ENCODE measurements around the gene C17orf113. TPM values are rescaled to one million over a fixed set of nuclear protein-coding genes. Genes with fewer than 3 reads are reported as not detected.

Gene C17orf113
- total and polyA plus RNA-seq, 12 donors: 0.14 to 1.1 (median 0.60) TPM

- peak overlapping the region in 2 of 5 donors; percentile 8 to 56 for H3K27ac ChIP-seq
- intact Hi-C loops (cut with DNase I): no loop called here
- TF ChIP-seq CTCF (IDR thresholded peaks at IDR 0.05) (no peak), POLR2A (IDR thresholded peaks at IDR 0.05) (no peak)
- H3K27me3 ChIP-seq: no peaks in the 10 kb centered on the region
- no peak for DNase-seq
- no peak overlapping the region for H3K4me3 ChIP-seq
- H3K4me1 ChIP-seq (replicated peaks in 1 of 2): peaks cover 0 to 35% of the 10 kb centered on the region in 2 donors
- 75 to 87% (median 85%) methylated on average over 3 of the region's 3 CpGs for WGBS, 4 donors
- peaks cover 0 to 62% of the 10 kb centered on the region in 2 donors for H3K36me3 ChIP-seq (replicated peaks in 1 of 2)
- no peaks in the 10 kb centered on the region for H3K9me3 ChIP-seq (replicated peaks in 1 of 3)
Measured at GRCh38 chr17:42000413-42001133, 49.8 kb downstream of the C17orf113 start.

DNA sequence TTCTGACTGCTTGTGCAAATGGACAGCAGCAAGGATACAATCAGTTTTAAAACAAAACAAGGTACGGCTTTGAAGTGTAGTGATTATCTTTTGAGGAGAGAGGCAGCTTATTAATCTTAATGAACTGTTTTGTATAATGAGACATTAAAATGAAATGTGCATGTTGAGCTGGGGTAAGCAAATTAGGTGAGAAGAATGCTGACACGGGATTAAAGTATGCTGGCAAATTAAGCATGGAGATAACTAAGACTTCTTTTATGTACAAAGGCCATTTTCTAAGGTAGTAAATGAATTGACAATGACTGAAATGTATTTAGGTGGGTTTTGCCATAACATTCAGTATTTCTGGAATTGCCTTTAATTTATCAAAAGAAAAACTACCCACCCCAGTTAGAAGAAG is 51.9 kb downstream of the C17orf113 start:
- DNase-seq: no peak
- Histone ChIP-seq H3K4me1 (replicated peaks in 1 of 2) (peaks cover 0 to 21% of the 10 kb centered on the region in 2 donors), H3K27me3 (no peaks in the 10 kb centered on the region), H3K36me3 (replicated peaks in 1 of 2) (peaks cover 0 to 81% of the 10 kb centered on the region in 2 donors), H3K9me3 (replicated peaks in 1 of 3) (no peaks in the 10 kb centered on the region), H3K4me3 (no peak overlapping the region), H3K27ac (no peak overlapping the region)
- no peak for TF ChIP-seq CTCF (IDR thresholded peaks at IDR 0.05)
- WGBS, 4 donors: 39 to 67% (median 46%) methylated on average over 2 of the region's 2 CpGs
- intact Hi-C loops (cut with DNase I): no loop called here

- Histone ChIP-seq H3K4me3 (no peak overlapping the region), H3K27me3 (no peaks in the 10 kb centered on the region), H3K4me1 (replicated peaks in 1 of 2) (peaks cover 0 to 10% of the 10 kb centered on the region in 2 donors), H3K27ac (no peak overlapping the region), H3K9me3 (replicated peaks in 1 of 3) (no peaks in the 10 kb centered on the region), H3K36me3 (replicated peaks in 1 of 2) (peaks cover 0 to 91% of the 10 kb centered on the region in 2 donors)
- intact Hi-C loops (cut with DNase I): no loop called here
- TF ChIP-seq POLR2A (IDR thresholded peaks at IDR 0.05) (no peak), CTCF (IDR thresholded peaks at IDR 0.05) (no peak)
- WGBS, 4 donors: 77 to 89% (median 82%) methylated on average over 2 of the region's 2 CpGs
- DNase-seq: no peak
Measured at GRCh38 chr17:41996855-41997164, 53.6 kb downstream of the C17orf113 start.

- intact Hi-C loops (cut with DNase I): no loop called here
- H3K4me1 ChIP-seq (replicated peaks in 1 of 2): no peaks in the 10 kb centered on the region
- H3K27ac ChIP-seq: no peak overlapping the region
- H3K9me3 ChIP-seq (replicated peaks in 1 of 3): no peaks in the 10 kb centered on the region
- H3K27me3 ChIP-seq: no peaks in the 10 kb centered on the region
- H3K36me3 ChIP-seq (replicated peaks in 1 of 2): peaks cover 0 to 98% of the 10 kb centered on the region in 2 donors
- 43 to 63% (median 61%) methylated on average over 3 of the region's 3 CpGs for WGBS, 4 donors
- TF ChIP-seq CTCF (IDR thresholded peaks at IDR 0.05): no peak
- no peak for TF ChIP-seq POLR2A (IDR thresholded peaks at IDR 0.05)
- DNase-seq: no peak
- no peak overlapping the region for H3K4me3 ChIP-seq
Measured at GRCh38 chr17:41992576-41992975, 57.8 kb downstream of the C17orf113 start.
